ENCODE results near the gene CHRM4.
A peak's percentile ranks its signal among the peaks of the same experiment; 100 is the strongest.

Gene CHRM4

GRCh38 chr11:46391578-46392420 is at the start of gene CHRM4:
Gene CHRM4 (minus strand): TSS chr11:46391776. CDS start chr11:46386557, 5,219 bp downstream.
- DNase-seq = no peak

DNA sequence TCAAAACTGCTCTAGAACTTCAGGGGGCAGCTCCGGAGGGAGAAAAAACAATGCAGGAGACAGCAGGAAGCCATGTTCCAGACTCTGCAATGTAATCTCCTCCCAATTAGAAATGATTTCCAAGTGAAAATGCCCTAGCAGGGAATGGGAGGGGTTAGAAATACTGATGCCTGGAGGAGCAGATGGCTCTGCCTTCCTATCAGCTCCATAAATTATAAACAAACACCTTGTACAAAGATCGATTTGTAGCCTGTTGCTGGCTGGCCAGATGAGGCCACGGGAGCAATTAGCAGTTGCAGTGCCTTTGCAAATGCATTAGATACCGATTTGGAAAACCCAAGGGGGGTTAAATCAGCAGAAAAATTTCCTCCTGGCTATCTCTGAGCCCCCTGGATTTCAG is 46.6 kb upstream of the CHRM4 start:
- no peak for DNase-seq

- DNase-seq = no peak
Observed at GRCh38 chr11:46437122-46437689, 45.6 kb upstream of the CHRM4 start.

DNA sequence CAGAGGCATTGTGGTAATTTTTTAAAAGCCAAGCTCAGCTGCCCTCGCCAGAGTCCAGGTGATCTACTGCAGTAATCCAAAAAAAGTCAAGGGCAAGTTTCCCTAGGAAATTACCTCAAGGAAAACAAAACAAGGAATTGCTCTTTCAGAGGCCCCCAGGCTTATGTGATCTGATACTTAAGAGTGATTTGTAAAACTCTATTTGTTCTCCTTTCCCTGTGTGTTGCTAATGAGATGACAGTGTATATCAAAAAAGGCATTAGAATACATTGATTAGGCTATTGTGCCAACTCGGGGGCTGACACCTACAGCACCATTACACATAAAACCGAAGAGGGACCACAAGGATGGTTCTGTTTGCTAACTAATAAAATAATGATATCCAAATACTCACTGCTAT is 44.5 kb upstream of the CHRM4 start:
- DNase-seq = no peak

DNA sequence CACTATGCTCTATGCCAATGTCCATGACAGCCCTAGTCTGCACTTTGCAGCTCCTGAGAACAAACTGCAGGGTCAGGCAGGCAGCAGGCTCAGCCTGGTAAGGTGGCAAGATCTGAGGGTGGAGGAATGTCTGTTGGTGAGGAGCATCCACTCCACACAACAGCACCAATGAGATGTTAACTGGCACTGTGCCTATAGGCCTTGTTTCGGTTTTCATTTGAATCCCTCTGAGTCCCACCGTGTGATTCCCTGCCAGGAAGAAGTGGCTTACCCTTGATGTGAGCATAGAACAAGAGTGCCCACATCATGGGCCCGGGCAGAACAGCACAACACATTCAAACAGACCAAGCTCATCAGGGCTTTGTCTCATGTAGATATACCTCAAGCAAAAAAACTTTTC is 44.1 kb upstream of the CHRM4 start:
- DNase-seq = no peak

- DNase-seq = no peak
Observed at GRCh38 chr11:46431211-46431610, 39.6 kb upstream of the CHRM4 start.

DNA sequence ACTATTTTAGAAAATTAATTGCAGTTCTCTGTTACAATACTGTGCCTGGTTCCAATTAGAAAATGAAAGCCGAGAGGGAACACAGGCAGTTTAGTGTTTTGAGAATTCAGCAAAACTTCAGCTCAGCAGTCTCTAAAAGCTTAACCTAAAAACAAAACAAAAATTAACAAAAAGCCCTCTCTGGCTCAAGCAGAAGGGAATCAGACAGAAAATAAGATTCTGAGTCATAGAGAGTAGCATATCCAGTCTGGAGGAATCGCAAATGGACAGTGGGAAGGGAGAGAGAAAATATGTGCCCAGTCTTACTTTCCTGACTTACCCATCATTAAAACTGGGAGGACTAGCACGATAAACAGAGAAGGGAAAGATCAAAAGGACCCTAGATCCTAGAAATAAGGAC is 38.1 kb upstream of the CHRM4 start:
- no peak for DNase-seq

DNA sequence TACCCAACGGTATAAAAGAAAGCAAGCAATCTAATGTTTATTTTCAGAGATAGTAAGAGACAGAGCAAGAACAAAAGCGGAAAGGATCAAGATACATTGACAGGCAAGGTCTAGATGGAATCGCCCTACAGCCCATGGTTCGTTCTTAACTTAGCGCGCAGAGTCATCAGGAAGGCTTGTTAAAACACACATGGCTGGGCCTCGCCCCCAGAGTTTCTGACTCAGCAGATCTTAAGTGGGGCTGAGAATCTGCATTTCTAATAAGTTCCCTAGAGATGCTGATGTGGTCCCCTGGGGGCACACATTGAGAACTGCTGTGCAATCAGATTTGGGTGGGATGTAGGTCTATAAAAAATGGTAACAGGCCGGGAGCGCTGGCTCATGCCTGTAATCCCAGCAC is 35.8 kb upstream of the CHRM4 start:
- no peak for DNase-seq

DNA sequence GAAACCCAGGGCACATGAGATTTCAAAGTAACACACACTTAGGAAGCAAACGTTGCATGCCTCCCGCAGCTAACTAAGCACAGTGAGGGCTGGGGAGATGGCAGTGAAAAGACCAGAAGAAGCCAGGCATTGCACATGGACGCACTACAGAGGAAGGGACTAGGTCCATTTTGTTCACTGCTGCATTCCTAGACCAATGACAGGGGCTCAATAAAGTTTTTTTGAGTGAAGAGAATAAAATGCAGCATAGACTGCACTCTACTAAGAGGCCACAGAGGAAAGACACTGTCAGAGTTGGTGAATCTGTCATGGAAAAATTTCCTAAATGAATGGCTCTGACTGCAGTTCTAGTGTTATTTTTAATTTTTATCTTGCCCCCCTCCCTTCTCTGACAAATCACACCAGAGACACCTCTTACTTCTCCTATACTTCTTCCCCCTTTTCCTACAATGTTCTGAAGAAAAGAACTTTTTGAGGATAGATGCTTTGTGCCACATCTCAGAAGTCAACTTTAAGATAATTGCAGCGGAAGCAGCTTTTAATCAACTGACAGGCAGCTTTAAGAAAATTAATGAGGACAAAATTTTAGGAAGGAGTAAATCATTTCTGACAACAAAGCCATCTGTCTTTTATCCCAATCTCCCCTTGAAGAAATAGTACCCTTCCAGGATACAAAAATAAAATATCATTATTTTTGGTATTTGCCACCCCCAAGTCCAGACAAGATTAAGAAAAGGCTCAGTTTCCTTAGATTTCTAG is 34.8 kb upstream of the CHRM4 start:
- DNase-seq = no peak

DNA sequence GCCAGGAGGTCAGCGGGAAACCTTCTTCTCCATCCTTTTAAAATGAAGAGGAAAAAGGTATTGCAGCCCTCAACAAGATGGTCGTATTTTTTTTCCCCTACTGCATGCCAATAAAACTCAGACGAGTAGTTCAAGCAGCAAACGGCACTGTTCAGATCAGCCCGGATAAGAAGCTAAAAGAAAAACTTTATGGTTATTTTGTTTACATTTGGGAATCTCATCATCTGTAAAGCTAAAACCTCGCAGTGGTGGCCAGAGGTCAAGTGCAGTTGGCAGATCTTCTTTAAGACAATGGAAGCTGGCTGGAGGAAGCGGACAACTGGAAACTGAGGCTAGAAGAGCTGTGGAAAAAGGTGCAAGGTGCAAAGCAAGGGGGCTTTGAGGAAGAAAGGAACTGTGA is 31.0 kb upstream of the CHRM4 start:
- DNase-seq = no peak

- DNase-seq = no peak
Observed at GRCh38 chr11:46421257-46421880, 29.8 kb upstream of the CHRM4 start.

DNA sequence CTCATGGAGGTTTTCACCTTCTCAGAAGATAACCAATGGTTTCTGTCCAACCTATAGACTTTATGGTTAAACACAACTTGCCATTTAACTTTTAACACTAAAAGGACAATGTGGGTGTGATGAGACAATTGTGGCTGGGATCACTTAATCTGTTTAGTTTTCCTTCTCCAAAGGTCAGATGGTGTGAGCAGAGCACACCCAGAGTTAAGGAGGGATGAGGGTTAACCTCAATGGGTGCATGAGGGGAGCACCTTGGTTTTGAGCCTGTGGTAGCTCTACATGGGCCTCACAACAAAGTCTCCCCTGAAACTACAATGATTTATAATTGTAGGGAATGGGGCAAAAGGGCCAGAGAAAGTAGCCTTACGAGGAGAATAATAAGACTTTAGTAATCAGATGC is 28.9 kb upstream of the CHRM4 start:
- no peak for DNase-seq

DNA sequence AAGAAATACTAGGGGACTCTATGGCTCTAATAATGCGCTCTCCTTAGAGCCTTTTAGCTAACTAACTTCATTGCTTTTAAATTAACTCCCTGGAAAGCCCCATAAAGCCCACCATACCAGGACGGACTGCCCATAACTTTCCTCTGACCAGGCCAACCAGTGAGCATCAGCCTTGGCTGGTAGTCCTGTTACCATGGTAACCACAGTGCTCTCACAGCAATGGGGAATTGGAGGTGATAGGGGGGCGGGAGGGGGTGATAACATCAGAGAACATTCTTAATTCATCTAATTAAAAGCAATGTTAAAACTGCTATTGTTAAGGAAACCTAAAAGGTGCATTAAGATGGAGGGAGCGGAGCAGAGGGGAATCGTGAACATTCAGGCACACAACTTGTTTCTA is 27.2 kb upstream of the CHRM4 start:
- DNase-seq = no peak

- DNase-seq = no peak
Observed at GRCh38 chr11:46417711-46418110, 26.1 kb upstream of the CHRM4 start.

GRCh38 chr11:46414879-46415278 is 23.3 kb upstream of the CHRM4 start:
- DNase-seq = no peak

GRCh38 chr11:46414466-46414796 is 22.9 kb upstream of the CHRM4 start:
- no peak for DNase-seq

- peak; percentile 85 for DNase-seq
Observed at GRCh38 chr11:46413760-46414465, 22.3 kb upstream of the CHRM4 start.

- no peak for DNase-seq
Observed at GRCh38 chr11:46410021-46410420, 18.4 kb upstream of the CHRM4 start.

DNA sequence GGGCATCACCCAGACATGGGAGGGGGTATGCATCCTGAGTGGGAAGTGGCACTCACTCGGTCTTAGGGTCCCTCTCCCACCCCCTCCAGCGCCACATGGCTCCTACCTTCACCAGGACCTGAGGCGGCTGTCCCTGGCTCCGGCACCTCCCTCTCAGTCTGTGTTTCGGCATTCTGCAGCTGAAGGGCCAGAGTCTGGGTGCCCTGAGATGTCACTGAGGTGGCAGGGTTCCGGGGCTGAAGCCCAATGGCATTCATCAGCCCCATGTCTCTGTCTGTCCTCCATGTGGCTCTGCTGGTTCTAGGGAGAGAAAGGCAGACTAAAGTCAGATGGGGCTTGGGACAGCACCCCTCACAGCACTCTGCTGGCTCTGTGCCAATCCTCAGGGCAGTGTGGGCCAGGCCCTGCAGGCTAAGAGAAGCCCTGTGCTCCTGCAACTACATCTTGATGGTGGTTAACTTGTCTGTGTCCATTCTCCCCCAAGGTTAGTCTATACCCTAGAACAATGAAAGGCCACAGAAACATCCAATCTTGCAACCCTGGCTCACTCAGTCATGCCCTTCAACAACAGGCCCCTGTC is 16.9 kb upstream of the CHRM4 start:
- no peak for DNase-seq

GRCh38 chr11:46407635-46408034 is 16.1 kb upstream of the CHRM4 start:
- no peak for DNase-seq

- no peak for DNase-seq
Observed at GRCh38 chr11:46404476-46405017, 13.0 kb upstream of the CHRM4 start.
